ENCODE measurements around the gene SBF2. TPM values are rescaled to one million over a fixed set of nuclear protein-coding genes. Genes with fewer than 3 reads are reported as not detected.

The SBF2 gene
- total and polyA plus RNA-seq, 9 of the 15 experiments (the other 6 are each of a cell fraction or from before 2014, with no cell fraction given) = 0.80 to 9.5 (median 5.0) TPM

GRCh38 chr11:10130875-10131274, 163.1 kb downstream of the SBF2 start:
- Histone ChIP-seq H3K4me2 (ENCODE audit: insufficient read depth, low read length) (no peak overlapping the region), H3K36me3 (ENCODE audit: control insufficient read depth, insufficient read depth, low read length) (no peaks in the 10 kb centered on the region), H3K4me1 (replicated peaks in 1 of 2; ENCODE audit: control insufficient read depth in 2 of 2, insufficient read depth in 2 of 2, low read length in 2 of 2) (no peaks in the 10 kb centered on the region), H3K79me2 (ENCODE audit: control insufficient read depth, insufficient read depth, low read length) (no peaks in the 10 kb centered on the region), H3K27me3 (ENCODE audit: control insufficient read depth in 2 of 2, insufficient read depth in 2 of 2, low read length in 2 of 2) (no peaks in the 10 kb centered on the region), H3K4me3 (no peak overlapping the region), H3K9me1 (ENCODE audit: control insufficient read depth, insufficient read depth, low read length) (no peaks in the 10 kb centered on the region), H3K27ac (ENCODE audit: extremely low read depth, low read depth, low read length) (no peak overlapping the region), H2AFZ (ENCODE audit: low read depth, low read length) (no peak overlapping the region), H3K9ac (ENCODE audit: insufficient read depth in 1 of 2, low read depth in 2 of 2, low read length in 2 of 2) (no peak overlapping the region), H3K9me3 (replicated peaks; ENCODE audit: control insufficient read depth, insufficient read depth, low read depth, low read length) (no peaks in the 10 kb centered on the region), H4K20me1 (replicated peaks; ENCODE audit: control insufficient read depth, insufficient read depth, low read length) (no peaks in the 10 kb centered on the region)
- no peak for ATAC-seq
- intact Hi-C loops (cut with micrococcal nuclease) (no loop called here), in situ Hi-C loops (cut with MboI) (loop anchor here (5.0 kb wide), 1 partner anchor 509 kb away; no protein-coding TSS in a partner anchor)
- ChIA-PET POLR2A (no interaction called here), CTCF (ENCODE audit: low intra/inter-chr PET ratio) (no interaction called here)
- BruUV-seq (replicated peaks) = no TSS peak
- no peak for DNase-seq (ENCODE audit: extremely low read depth in 1 of 4, low spot score in 3 of 4)
- 12% methylated on average over 3 of the region's 3 CpGs for WGBS (ENCODE audit: insufficient coverage, low coverage, missing lambda C conversion rate)
- FAIRE-seq = no peak
- TF ChIP-seq, protein P1, sequence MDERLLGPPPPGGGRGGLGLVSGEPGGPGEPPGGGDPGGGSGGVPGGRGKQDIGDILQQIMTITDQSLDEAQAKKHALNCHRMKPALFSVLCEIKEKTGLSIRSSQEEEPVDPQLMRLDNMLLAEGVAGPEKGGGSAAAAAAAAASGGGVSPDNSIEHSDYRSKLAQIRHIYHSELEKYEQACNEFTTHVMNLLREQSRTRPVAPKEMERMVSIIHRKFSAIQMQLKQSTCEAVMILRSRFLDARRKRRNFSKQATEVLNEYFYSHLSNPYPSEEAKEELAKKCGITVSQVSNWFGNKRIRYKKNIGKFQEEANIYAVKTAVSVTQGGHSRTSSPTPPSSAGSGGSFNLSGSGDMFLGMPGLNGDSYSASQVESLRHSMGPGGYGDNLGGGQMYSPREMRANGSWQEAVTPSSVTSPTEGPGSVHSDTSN (CRISPR knock-in tag; IDR thresholded peaks at IDR 0.05; ENCODE audit: low read depth) = no peak
- TF ChIP-seq, protein P1 (tag; conservative IDR thresholded peaks at IDR 0.05; ENCODE audit: low read depth) = no peak
- TF ChIP-seq SMARCC2 (IDR thresholded peaks at IDR 0.05; ENCODE audit: low read depth) = no peak
- TF ChIP-seq, protein P2, sequence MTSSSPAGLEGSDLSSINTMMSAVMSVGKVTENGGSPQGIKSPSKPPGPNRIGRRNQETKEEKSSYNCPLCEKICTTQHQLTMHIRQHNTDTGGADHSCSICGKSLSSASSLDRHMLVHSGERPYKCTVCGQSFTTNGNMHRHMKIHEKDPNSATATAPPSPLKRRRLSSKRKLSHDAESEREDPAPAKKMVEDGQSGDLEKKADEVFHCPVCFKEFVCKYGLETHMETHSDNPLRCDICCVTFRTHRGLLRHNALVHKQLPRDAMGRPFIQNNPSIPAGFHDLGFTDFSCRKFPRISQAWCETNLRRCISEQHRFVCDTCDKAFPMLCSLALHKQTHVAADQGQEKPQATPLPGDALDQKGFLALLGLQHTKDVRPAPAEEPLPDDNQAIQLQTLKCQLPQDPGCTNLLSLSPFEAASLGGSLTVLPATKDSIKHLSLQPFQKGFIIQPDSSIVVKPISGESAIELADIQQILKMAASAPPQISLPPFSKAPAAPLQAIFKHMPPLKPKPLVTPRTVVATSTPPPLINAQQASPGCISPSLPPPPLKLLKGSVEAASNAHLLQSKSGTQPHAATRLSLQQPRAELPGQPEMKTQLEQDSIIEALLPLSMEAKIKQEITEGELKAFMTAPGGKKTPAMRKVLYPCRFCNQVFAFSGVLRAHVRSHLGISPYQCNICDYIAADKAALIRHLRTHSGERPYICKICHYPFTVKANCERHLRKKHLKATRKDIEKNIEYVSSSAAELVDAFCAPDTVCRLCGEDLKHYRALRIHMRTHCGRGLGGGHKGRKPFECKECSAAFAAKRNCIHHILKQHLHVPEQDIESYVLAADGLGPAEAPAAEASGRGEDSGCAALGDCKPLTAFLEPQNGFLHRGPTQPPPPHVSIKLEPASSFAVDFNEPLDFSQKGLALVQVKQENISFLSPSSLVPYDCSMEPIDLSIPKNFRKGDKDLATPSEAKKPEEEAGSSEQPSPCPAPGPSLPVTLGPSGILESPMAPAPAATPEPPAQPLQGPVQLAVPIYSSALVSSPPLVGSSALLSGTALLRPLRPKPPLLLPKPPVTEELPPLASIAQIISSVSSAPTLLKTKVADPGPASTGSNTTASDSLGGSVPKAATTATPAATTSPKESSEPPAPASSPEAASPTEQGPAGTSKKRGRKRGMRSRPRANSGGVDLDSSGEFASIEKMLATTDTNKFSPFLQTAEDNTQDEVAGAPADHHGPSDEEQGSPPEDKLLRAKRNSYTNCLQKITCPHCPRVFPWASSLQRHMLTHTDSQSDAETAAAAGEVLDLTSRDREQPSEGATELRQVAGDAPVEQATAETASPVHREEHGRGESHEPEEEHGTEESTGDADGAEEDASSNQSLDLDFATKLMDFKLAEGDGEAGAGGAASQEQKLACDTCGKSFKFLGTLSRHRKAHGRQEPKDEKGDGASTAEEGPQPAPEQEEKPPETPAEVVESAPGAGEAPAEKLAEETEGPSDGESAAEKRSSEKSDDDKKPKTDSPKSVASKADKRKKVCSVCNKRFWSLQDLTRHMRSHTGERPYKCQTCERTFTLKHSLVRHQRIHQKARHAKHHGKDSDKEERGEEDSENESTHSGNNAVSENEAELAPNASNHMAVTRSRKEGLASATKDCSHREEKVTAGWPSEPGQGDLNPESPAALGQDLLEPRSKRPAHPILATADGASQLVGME (CRISPR knock-in tag; IDR thresholded peaks at IDR 0.05) = no peak
- no peak for TF ChIP-seq THRAP3 (IDR thresholded peaks at IDR 0.05; ENCODE audit: borderline replicate concordance)
- peak; percentile 66 for TF ChIP-seq C11orf30 (IDR thresholded peaks at IDR 0.05; ENCODE audit: low read depth)
- TF ChIP-seq, protein P3, sequence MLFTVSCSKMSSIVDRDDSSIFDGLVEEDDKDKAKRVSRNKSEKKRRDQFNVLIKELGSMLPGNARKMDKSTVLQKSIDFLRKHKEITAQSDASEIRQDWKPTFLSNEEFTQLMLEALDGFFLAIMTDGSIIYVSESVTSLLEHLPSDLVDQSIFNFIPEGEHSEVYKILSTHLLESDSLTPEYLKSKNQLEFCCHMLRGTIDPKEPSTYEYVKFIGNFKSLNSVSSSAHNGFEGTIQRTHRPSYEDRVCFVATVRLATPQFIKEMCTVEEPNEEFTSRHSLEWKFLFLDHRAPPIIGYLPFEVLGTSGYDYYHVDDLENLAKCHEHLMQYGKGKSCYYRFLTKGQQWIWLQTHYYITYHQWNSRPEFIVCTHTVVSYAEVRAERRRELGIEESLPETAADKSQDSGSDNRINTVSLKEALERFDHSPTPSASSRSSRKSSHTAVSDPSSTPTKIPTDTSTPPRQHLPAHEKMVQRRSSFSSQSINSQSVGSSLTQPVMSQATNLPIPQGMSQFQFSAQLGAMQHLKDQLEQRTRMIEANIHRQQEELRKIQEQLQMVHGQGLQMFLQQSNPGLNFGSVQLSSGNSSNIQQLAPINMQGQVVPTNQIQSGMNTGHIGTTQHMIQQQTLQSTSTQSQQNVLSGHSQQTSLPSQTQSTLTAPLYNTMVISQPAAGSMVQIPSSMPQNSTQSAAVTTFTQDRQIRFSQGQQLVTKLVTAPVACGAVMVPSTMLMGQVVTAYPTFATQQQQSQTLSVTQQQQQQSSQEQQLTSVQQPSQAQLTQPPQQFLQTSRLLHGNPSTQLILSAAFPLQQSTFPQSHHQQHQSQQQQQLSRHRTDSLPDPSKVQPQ (CRISPR knock-in tag; IDR thresholded peaks at IDR 0.05; ENCODE audit: borderline replicate concordance) = no peak
- TF ChIP-seq MAFG (tag; conservative IDR thresholded peaks at IDR 0.05) = peak; percentile 43; the same call in 1 of the 2 replicates
- TF ChIP-seq NFE2 (IDR thresholded peaks at IDR 0.05; ENCODE audit: low read depth) = peak; percentile 51
- TF ChIP-seq MEF2D (tag; conservative IDR thresholded peaks at IDR 0.05; ENCODE audit: low read depth) = no peak
- TF ChIP-seq MAFF (IDR thresholded peaks at IDR 0.05; ENCODE audit: low read length) = peak; percentile 13; the same call in 1 of the 2 replicates
- TF ChIP-seq STAT5B (CRISPR knock-in tag; IDR thresholded peaks at IDR 0.05) = no peak
- TF ChIP-seq MAFK (IDR thresholded peaks at IDR 0.05; ENCODE audit: low read length) = peak; percentile 17; the same call in 1 of the 2 replicates
